GM21825 (cell line): ENCODE results near the gene ISL2.
A peak's percentile ranks its signal among the peaks of the same experiment; 100 is the strongest.
"Not testable (repeated sequence)": the region's sequence is repeated elsewhere in the genome, so short reads cannot be mapped to it uniquely, and the experiment has no call there.

Experiments used
- ATAC-seq: cut with Tn5 transposase; IDR thresholded peaks from one replicate; pipeline ENCODE4 v1.9.1; 2021; ENCODE audit warnings: mild to moderate bottlenecking, moderate library complexity; ENCODE audit not compliant: unreplicated experiment

ISL2 gene

GRCh38 chr15:76336254-76337058 is at the start of gene ISL2:
ISL2 (plus strand) TSS chr15:76336773; CDS start chr15:76336884, 111 bp downstream.
- peak; percentile 45 for ATAC-seq

GRCh38 chr15:76289582-76289981 is 47.0 kb upstream of the ISL2 start:
- ATAC-seq, result no peak

- ATAC-seq, result no peak
Measured at GRCh38 chr15:76293361-76293760, 43.2 kb upstream of the ISL2 start.

- ATAC-seq, result not testable (repeated sequence)
Measured at GRCh38 chr15:76294463-76294862, 42.1 kb upstream of the ISL2 start.

- no peak for ATAC-seq
Measured at GRCh38 chr15:76296849-76297248, 39.7 kb upstream of the ISL2 start.

- ATAC-seq, result not testable (repeated sequence)
Measured at GRCh38 chr15:76297951-76298350, 38.6 kb upstream of the ISL2 start.

- ATAC-seq, result no peak
Measured at GRCh38 chr15:76298986-76299385, 37.6 kb upstream of the ISL2 start.

- ATAC-seq, result no peak
Measured at GRCh38 chr15:76299786-76300185, 36.8 kb upstream of the ISL2 start.

GRCh38 chr15:76303909-76304308 is 32.7 kb upstream of the ISL2 start:
- no peak for ATAC-seq

GRCh38 chr15:76309601-76310330 is 26.8 kb upstream of the ISL2 start:
- no peak for ATAC-seq

GRCh38 chr15:76310475-76311099 is 26.0 kb upstream of the ISL2 start:
- peak; percentile 6 for ATAC-seq

- peak; percentile 97 for ATAC-seq
Measured at GRCh38 chr15:76311100-76311953, 25.2 kb upstream of the ISL2 start, which contains the start of gene ETFA. ETFA (minus strand) TSS chr15:76311469; CDS start chr15:76311388, 81 bp downstream.

- ATAC-seq, result no peak
Measured at GRCh38 chr15:76312540-76313174, 23.9 kb upstream of the ISL2 start.

- ATAC-seq, result not testable (repeated sequence)
Measured at GRCh38 chr15:76313175-76313567, 23.4 kb upstream of the ISL2 start.

GRCh38 chr15:76313731-76314130 is 22.8 kb upstream of the ISL2 start:
- ATAC-seq, result no peak

GRCh38 chr15:76320012-76320411 is 16.6 kb upstream of the ISL2 start:
- ATAC-seq, result no peak

GRCh38 chr15:76321171-76321570 is 15.4 kb upstream of the ISL2 start:
- ATAC-seq, result no peak

GRCh38 chr15:76321602-76322001 is 15.0 kb upstream of the ISL2 start:
- ATAC-seq, result no peak

- ATAC-seq, result no peak
Measured at GRCh38 chr15:76324066-76324465, 12.5 kb upstream of the ISL2 start.

- no peak for ATAC-seq
Measured at GRCh38 chr15:76325704-76326103, 10.9 kb upstream of the ISL2 start.
